Stimulated activated CD8-positive, alpha-beta memory T cell treated with anti-CD3 and anti-CD28 coated beads, Interleukin-12 subunit alpha, Interleukin-12 subunit beta, amount 100 ng/mL, for 4 hours (primary cell): ENCODE measurements around the gene TMEM132A.

ENCODE experiments used
- DNase-seq: peaks from one replicate; pipeline ENCODE4 v3.0.0-alpha.2; 2020; ENCODE audit warnings: low read depth

Gene TMEM132A

DNA sequence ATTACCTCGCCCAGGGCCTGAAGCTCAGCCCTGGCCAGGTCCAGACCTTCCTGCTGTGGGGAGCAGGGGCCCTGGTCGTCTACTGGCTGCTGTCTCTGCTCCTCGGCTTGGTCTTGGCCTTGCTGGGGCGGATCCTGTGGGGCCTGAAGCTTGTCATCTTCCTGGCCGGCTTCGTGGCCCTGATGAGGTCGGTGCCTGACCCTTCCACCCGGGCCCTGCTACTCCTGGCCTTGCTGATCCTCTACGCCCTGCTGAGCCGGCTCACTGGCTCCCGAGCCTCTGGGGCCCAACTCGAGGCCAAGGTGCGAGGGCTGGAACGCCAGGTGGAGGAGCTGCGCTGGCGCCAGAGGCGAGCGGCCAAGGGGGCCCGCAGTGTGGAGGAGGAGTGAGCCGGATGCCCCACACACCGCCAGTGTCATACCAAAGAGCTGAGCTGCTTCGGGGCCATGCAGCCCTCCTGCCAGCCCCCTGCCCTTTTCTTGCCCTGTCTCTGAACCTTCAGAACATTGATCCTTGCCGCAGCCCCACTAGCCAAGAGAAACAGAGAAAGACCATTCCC lies 2.4 kb upstream of the TMEM132A start:
- no peak for DNase-seq

DNA sequence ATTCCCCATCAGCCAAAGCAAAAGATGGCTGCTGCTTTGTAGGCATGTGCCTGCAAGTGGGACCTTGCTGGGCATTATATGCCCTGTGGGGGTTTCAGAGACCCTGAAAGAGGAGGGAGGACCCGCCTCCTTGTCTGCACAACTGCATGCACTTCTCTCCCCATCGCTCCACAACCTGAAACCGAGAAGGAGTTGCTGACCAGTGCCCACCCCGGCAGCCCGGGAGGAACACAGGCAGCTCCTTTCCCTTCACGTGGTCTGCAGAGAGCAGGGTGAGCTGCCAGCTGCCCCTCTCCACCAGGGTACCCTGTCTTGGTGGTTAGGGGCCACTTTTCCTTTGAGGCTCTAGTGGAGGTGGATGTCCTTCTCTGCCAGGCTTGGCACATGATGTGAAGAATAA lies 1.4 kb upstream of the TMEM132A start:
- DNase-seq = no peak

DNA sequence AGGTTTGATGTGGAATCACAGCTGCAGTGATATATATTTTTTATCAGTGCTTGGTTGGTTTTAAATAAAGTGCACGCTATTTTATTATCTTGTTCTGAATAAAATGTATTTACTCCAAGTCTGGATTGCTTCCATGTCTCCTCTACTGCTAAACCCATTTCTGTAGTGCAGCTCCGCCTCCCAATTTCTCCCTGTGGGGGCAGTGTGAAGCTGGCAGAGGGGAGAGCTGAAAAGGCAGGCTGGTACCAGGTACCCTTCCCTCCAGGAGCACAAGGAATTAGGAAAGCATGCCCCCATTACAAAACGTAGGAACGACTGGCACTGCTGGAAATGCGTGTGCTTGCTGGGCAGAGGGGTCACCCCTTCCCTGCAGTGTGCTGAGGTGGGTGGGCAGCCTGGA lies 934 bp upstream of the TMEM132A start:
- DNase-seq = no peak

DNA sequence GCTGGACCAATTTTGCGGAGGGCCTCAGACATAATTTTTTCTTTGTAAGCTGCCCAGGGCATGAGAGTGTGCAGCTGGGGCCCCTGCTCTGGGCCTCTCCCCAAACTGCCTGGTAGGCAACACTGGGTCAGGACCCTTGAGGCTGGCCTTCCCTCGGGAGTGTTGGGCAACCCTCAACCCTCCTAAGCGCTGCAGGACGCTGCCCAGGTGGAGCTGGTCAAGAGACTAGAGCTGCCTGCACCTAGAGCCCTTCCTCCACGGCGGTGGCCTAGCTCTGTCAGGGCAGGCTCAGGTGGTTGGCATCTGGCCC lies 505 bp upstream of the TMEM132A start:
- no peak for DNase-seq

DNA sequence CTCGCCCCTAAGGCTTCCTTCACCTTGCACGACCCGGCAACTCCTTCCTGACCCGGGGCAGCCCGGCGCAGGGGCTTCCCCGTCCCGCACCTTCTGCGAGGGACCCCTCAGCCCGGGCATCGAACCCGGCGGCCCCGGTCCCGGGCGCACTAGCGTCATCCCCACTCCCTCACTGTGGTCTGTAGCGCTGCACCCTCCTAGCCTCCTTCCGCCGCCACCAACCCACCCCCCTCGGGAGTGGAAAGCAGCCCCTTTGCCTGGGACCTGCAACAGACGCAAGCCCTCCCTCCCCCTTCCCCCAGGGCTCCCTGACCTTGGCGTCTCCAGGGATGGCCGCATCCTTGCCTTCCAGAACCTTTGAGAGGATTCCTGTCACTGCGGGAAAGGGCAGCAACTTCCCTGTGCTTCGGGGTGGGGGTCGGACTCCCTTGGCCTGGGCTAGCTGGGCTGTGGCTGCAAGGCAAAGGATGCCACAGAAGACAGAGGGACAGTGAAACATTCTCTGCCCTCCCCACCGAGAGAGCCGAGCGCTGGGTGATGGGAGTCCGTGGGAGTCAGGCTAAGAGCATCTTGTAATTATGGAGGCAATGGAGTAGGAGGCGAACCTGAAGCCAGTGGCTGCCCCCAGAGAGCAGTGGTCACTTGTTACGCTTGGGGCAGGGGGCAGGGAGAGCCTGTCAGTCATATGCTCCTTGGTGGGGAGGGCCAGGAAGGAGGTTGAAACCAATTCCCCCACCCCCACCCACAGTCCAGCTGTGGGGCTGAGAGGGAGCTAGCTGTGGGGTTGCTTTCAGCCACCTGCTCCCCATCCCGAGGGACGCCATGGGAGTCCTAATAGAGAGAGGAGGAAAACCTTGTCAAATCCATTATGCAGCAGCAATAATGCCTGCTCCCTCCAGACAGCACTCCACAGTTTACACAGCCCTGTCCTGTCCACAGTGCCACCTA lies 920 bp downstream of the TMEM132A start:
- DNase-seq = no peak

DNA sequence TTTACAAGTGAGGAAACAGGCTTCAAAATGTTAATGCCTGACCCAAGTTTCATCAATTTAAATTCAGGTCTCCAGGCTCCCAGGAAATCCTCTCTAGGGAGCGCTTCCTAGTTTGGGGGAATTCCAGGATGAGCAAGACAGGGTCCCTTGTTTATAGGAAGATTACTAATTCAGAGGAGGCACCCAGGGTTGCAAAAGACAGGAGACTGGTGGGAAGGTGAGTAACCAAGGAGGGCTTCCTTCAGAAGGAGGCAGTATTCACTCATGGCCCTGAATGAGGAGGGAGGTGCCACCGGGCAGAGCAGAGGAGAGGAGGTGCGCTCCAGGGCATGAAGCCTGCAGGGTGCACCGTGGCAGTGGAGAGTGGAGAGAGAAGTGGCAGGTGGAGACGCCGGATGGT lies 1.6 kb downstream of the TMEM132A start:
- no peak for DNase-seq

DNA sequence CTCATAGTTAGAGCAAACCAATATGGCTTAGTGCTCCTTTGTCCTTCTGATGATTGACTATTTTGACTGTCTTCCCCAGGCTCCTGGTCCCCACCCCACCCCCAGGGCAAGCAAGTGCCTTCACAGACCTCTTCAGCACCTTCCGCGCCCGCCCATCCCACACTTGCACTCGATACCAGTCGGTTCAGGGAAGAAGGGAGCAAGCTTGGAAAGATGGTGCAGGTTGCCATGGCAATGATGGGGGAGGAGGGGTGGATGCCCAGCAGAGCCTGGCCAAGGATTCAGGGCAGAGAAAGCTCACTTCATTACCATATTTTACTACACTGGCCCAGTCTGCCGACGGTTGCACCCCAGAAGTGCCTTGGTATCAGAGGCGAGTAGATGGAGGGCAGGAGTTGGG lies 2.2 kb downstream of the TMEM132A start:
- no peak for DNase-seq

DNA sequence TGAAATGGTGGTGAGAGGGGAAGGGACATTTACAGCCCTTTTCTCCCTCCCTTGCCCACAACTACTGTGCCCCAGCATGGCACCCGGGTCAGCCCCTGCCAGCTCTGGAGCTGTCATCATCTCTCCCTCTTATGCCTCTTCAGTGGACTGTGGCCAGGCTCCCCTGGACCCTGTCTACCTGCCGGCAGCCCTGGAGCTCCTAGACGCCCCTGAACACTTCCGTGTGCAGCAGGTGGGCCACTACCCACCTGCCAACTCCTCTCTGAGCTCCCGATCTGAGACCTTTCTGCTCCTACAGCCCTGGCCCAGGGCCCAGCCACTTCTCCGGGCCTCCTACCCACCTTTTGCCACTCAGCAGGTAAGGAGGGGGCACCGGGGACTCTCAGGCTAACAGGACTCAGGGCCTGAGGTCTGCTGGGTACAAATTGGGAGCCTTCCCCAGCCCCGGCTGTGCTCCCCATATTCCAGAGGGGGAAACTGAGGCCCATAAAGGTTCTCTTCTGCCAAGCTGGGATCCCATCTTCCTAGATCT lies 2.9 kb downstream of the TMEM132A start:
- DNase-seq = no peak

DNA sequence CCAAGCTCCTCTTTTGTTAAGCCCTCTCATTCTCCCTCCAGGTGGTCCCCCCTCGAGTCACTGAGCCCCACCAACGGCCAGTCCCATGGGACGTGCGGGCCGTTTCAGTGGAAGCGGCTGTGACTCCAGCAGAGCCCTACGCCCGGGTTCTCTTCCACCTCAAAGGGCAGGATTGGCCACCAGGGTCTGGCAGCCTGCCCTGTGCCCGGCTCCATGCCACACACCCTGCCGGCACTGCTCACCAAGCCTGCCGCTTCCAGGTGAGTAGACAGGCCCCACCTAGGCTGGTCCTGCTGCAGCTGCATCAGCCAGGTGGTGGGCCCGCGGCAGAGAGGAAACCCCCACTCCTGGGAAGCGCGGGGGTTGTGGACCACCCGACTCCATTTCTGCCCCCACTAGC lies 3.3 kb downstream of the TMEM132A start:
- no peak for DNase-seq

DNA sequence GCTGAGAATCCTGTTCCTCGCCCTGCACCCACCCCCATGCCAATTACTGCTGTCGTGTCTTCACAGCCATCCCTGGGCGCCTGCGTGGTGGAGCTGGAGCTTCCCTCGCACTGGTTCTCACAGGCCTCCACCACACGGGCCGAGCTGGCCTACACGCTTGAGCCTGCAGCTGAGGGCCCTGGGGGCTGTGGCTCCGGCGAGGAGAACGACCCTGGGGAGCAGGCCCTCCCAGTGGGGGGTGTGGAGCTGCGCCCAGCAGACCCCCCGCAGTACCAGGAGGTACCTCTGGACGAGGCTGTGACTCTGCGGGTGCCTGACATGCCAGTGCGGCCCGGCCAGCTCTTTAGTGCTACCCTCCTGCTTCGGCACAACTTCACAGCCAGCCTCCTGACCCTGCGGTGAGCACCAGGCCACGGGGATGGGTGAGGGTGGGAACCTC lies 4.3 kb downstream of the TMEM132A start:
- DNase-seq = no peak

DNA sequence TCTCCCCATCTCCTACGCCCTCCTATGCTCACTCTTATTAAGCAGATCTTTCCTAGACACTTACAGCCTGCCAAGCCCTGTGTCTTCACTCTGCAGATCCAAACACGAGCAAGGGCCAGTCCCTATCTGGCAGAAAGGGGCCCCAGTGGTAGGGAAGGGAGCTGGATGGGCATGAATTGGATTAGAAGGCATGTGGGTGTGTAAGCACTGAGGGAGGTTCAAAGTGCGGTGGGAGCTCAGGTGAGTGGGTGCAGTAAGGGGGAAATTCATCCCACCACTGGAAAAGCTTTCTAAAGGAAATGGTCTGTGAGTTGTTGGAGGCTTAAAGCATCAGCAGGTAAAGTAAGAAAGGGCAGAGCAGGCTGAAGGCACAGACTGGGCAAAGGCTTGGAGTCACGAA lies 5.5 kb downstream of the TMEM132A start:
- DNase-seq = no peak

DNA sequence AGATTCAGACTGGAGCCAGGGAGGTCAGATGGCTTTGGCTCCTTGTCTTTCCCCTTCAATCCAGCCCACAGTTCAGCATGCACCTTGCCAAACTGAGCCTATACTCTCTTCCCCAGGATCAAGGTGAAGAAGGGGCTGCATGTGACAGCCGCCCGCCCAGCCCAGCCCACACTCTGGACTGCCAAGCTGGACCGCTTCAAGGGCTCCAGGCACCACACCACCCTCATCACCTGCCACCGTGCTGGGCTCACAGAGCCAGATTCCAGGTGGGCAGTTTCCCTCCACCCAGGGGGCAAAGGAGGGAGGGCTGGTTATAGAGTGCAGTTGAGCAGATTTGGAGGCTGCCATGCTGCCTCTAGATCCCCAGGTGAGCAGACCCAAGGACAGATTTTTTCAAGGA lies 6.1 kb downstream of the TMEM132A start:
- no peak for DNase-seq

DNA sequence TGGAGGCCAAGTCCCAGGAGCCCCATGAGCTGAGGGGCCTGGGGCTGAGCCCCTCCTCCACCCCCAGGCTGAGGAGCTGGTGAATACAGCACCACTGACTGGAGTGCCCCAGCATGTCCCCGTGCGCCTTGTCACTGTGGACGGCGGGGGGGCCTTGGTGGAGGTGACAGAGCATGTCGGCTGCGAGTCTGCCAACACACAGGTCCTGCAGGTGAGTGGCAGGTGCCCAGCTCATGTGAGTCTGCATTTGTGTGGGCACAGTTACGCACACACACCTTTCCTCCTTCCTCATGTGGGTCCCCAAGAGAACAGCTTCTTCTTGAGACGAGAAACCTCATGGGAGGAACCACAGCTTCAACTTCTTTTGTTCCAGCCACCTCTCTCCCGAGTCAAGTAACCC lies 7.7 kb downstream of the TMEM132A start:
- DNase-seq = no peak

DNA sequence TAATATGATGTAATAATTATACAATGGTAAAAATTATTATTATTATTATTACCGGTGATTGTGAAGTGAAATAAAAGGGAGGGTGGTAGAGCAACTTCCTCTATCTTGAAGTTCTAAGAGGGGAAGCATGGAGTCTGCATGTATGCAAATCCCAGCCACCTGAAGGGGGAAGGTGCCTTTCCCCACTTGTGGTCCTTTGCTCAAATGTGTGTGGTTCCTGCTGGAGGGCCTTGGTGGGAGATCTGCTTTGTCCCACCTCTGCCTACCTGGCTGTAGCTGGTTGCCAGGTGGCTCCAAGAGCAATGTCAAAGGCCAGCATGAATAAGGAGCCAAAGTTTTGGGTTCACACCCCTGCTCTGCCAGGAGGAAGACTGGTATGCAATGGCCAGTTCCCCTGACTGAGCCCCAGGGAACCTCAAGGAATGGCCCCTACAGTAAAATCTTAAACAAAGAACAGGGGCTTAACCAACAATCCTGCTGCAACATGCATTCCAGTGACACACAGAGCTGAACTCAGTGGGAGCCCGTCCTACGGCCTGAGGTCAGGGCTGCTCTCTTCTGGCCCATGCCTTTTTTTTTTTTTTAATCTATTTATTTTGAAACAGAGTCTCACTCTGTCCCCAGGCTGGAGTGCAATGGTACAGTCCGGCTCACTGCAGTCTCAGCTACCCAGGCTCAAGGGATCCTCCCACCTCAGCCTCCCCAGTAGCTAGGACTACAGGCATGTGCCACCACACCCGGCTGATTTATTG lies 8.5 kb downstream of the TMEM132A start:
- DNase-seq = no peak

DNA sequence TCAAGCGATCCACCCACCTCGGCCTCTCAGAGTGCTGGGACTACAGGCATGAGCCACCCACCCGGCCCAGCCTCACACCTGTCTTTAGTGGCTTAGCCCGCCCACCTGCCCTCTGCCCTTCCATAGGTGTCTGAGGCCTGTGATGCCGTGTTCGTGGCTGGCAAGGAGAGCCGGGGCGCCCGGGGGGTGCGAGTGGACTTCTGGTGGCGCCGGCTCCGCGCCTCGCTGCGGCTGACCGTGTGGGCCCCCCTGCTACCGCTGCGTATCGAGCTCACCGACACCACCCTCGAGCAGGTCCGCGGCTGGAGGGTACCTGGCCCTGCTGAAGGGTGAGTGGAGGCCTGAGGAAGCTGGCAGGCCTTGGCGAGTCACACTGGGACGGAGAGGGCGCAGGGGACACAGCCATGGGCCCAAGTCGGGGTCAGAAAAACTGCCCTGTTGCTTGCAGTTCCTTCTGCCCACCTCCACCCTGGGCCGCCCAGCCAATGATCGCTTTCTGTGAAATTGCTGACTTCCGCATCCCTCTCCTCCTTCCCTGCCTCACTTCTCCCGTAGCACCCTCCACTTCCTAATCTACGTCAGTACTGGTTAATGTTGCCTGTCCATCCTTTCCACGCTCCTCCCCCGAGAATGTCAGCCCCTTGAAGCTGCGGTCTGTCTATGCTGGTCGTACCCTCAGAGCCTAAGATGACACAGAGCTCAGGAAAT lies 9.3 kb downstream of the TMEM132A start:
- DNase-seq = no peak

DNA sequence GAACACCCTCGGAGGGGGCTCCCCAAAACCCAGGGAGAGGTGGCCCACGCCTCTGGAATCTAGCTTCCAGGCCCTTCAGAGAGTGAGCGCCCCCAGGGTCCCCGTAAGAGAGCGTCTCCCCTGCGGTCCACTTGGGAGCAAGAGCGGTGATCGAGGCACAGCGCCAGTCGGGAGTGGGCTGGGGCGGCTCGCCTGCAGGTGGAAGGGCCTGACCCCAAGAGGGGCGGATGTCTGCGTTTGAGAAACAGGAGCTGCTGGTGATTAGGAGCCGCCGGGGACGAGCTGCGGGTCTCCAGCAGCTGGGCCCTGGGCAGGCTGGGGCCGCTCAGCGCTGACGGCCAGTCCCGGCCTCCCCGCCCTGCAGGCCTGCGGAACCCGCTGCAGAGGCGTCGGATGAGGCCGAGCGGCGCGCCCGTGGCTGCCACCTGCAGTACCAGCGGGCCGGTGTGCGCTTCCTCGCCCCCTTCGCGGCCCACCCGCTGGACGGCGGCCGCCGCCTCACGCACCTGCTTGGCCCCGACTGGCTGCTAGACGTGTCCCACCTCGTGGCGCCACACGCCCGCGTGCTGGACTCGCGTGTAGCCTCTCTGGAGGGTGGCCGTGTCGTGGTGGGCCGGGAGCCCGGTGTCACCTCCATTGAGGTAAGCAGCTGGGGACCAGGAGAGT lies 10.0 kb downstream of the TMEM132A start:
- no peak for DNase-seq

DNA sequence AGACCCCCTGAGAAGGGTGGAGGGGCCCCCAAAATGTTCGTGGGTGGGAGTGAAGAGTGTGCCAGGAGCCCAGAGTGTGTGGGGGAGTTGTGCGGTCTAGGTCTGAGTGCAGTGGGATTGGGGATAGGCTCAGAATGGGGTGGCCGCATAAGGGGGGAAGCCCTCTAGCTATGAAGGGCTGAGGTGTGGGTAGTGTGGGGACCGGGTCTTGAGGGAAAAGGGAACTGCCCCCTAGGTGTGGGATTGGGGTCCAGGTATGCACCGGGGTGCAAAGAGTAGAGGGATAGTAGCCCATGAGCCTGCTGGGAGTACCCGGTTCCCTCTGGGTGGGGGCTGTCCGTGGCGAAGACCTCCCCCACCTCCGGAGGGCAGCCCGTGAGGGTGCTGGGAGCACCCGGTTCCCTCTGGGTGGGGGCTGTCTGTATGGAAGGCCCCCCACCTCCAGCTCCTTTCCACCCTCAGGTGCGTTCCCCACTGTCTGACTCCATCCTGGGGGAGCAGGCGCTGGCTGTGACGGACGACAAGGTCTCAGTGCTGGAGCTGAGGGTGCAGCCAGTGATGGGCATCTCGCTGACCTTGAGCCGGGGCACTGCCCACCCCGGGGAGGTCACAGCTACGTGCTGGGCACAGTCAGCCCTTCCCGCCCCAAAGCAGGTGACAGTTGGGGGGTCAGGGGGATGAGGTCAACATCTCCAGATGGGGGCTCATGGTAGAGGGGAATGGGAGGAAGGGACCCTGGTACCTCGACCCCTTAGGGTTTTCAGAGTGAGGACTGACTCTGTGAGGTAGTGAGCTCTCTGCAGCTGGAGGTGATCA lies 10.7 kb downstream of the TMEM132A start:
- DNase-seq = no peak

DNA sequence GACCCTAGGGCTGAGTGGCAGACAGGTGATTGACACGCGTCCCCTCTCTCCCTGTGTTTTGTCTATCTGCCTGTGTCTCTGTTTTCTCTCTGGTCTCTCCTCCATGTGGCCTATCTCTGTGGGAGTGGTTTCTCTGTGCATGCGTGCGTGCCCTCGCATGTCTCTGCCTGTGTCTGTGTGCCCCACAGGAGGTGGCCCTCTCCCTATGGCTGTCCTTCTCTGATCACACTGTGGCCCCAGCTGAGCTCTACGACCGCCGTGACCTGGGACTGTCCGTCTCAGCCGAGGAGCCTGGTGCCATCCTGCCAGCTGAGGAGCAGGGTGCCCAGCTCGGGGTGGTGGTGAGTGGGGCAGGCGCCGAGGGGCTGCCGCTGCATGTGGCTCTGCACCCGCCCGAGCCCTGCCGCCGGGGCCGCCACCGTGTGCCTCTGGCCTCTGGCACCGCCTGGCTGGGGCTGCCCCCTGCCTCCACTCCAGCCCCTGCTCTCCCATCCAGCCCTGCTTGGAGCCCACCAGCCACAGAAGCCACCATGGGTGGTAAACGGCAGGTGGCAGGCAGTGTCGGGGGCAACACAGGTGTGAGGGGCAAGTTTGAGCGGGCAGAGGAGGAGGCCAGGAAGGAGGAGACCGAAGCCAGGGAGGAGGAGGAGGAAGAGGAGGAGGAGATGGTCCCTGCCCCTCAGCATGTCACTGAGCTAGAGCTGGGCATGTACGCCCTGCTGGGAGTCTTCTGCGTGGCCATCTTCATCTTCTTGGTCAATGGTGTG lies 11.6 kb downstream of the TMEM132A start:
- no peak for DNase-seq

DNA sequence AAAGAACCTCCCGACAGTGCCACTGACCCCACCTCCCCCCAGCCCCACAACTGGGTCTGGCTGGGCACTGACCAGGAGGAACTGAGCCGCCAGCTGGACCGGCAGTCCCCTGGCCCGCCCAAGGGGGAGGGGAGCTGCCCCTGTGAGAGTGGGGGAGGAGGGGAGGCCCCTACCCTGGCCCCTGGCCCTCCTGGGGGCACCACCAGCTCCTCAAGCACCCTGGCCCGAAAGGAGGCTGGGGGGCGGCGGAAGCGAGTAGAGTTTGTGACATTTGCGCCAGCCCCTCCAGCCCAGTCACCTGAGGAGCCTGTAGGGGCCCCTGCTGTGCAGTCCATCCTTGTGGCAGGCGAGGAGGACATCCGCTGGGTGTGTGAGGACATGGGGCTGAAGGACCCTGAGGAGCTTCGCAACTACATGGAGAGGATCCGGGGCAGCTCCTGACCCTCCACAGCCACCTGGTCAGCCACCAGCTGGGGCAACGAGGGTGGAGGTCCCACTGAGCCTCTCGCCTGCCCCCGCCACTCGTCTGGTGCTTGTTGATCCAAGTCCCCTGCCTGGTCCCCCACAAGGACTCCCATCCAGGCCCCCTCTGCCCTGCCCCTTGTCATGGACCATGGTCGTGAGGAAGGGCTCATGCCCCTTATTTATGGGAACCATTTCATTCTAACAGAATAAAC lies 12.3 kb downstream of the TMEM132A start:
- no peak for DNase-seq

DNA sequence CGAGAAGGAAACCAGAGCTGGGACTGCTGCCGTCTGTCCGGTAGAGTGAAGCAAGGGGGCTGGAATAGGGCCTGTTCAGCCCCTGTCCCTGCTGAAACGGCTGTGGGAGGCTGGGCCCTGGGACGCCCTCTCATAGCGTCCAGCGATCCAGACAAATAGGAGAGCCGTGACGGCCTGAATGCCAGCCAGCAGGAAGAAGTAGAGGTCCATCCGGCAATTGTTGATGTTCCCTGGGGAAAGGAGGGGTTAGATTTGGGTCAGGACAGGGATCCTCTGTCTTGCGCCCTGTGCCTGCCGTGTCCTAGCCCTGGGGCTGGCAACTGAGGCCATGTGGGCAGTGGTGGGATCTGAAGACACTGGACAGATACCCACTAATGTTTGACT lies 12.9 kb downstream of the TMEM132A start:
- no peak for DNase-seq
